Left ventricle myocardium inferior (tissue), 1 donor: ENCODE data around the gene SPATA31C1. TPM values are rescaled to one million over a fixed set of nuclear protein-coding genes. Genes with fewer than 3 reads are reported as not detected.
"Not testable (repeated sequence)": the region's sequence is repeated elsewhere in the genome, so short reads cannot be mapped to it uniquely, and the experiment has no call there.

ENCODE experiments used
- DNase-seq: peaks from one replicate; pipeline ENCODE4 v3.0.0-alpha.2; 2020
- H3K27ac ChIP-seq: fragments of 200-600 bp; replicated peaks from 2 replicates; pipeline ENCODE4 v1.8.0; 2021
- H3K27me3 ChIP-seq: fragments of 200-600 bp; 2 replicates; pipeline ENCODE4 v1.8.0; 2021; ENCODE audit warnings: low read depth
- H3K36me3 ChIP-seq: fragments of 200-600 bp; 2 replicates; pipeline ENCODE4 v1.8.0; 2021
- H3K4me1 ChIP-seq: fragments of 200-600 bp; 2 replicates; pipeline ENCODE4 v1.8.0; 2021
- H3K4me3 ChIP-seq: fragments of 200-600 bp; 2 replicates; pipeline ENCODE4 v1.8.0; 2021; ENCODE audit warnings: mild to moderate bottlenecking, moderate library complexity
- H3K9me3 ChIP-seq: fragments of 200-600 bp; replicated peaks from 2 replicates; pipeline ENCODE4 v1.8.0; 2021
- intact Hi-C: fragments of 100-400 bp; cut with micrococcal nuclease; formaldehyde crosslinking; loops from one replicate; pipeline ENCODE4 v1.11.0; 2022
- long read RNA-seq: library from polyadenylated mRNA; unstranded; transcript quantifications from one replicate; pipeline ENCODE4 v2.0.0, GENCODE V29; 2021
- total RNA-seq: library from RNA; stranded (reverse); fragmentation: NEBNext Ultra II Directional; extraction: Animal tissue kit (Norgen Biotek cat#: 25700); gene quantifications from one replicate; pipeline ENCODE4 v1.2.1, GENCODE V29; 2021
- TF ChIP-seq, protein P1 (sequence below): fragments of 200-600 bp; IDR thresholded peaks from 2 replicates; pipeline ENCODE4 v1.8.0; 2021; ENCODE audit warnings: antibody characterized with exemption, mild to moderate bottlenecking, borderline replicate concordance
- donor health status: DM: no; HTN: yes; CAD: no; lungs with severe emphysema.

The SPATA31C1 gene
- total RNA-seq, result not detected
- long read RNA-seq, result 0 reads

DNA sequence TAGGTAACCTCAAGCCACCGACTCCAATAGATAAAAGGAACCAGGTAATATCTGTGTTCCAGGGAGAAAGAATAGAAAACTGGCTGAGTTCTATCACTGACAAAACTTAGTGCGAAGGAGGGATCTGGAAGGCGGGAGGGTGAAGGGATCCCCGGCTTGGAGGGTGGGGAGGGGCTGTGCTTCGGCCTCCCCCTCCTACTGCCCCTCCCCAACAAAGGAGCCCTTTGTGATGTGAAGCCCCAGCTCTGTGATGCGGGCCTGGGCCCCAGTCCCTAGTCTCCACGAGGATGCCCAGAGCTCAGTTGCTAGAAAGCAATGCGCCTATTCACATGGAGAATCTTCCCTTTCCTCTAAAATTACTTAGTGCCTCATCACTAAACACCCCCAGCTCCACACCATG is at the start of gene SPATA31C1:
SPATA31C1 (plus strand) TSS at position 301 of the 400 bp plus-strand sequence.
- H3K9me3 ChIP-seq, result not testable (repeated sequence)

DNA sequence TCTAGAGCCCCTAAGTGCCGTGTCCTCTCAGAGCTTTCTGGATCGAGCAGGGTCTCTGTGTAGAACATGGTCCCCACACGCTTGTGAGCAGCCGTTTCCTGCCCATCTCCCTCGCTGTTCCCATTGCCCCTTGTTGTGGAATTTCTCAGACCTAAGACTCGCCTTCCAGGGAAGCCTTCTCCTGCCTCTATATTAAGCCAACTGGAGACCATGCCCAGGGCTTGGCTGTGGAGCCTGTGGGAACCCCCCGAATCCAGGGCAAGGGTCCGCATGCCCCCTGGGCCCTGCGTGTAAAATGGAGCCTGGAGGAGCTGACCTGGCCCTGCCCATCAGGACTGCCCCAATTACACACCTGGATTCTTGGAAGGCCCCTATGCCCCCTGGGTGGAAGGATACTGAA is 49.6 kb upstream of the SPATA31C1 start:
- Histone ChIP-seq H3K9me3 (no peaks in the 10 kb centered on the region), H3K4me1 (no peaks in the 10 kb centered on the region), H3K36me3 (no peaks in the 10 kb centered on the region), H3K27me3 (peaks cover 30% of the 10 kb centered on the region), H3K4me3 (no peak overlapping the region), H3K27ac (no peak overlapping the region)
- TF ChIP-seq, protein P1, sequence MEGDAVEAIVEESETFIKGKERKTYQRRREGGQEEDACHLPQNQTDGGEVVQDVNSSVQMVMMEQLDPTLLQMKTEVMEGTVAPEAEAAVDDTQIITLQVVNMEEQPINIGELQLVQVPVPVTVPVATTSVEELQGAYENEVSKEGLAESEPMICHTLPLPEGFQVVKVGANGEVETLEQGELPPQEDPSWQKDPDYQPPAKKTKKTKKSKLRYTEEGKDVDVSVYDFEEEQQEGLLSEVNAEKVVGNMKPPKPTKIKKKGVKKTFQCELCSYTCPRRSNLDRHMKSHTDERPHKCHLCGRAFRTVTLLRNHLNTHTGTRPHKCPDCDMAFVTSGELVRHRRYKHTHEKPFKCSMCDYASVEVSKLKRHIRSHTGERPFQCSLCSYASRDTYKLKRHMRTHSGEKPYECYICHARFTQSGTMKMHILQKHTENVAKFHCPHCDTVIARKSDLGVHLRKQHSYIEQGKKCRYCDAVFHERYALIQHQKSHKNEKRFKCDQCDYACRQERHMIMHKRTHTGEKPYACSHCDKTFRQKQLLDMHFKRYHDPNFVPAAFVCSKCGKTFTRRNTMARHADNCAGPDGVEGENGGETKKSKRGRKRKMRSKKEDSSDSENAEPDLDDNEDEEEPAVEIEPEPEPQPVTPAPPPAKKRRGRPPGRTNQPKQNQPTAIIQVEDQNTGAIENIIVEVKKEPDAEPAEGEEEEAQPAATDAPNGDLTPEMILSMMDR, result no peak
- intact Hi-C loops, result no loop called here
- no peak for DNase-seq

More for the DNA sequence above, at the start of gene SPATA31C1:
- H3K4me1 ChIP-seq, H3K27ac ChIP-seq, DNase-seq, intact Hi-C loops, H3K27me3 ChIP-seq, H3K4me3 ChIP-seq, H3K36me3 ChIP-seq: not testable (repeated sequence)

GRCh38 chr9:87868635-87869034 is 49.1 kb upstream of the SPATA31C1 start:
- no peak overlapping the region for H3K4me3 ChIP-seq
- H3K27me3 ChIP-seq, result peaks cover 30% of the 10 kb centered on the region
- DNase-seq, result no peak
- intact Hi-C loops, result no loop called here
- H3K9me3 ChIP-seq, result no peaks in the 10 kb centered on the region
- no peaks in the 10 kb centered on the region for H3K36me3 ChIP-seq
- TF ChIP-seq, protein P1, result no peak
- no peaks in the 10 kb centered on the region for H3K4me1 ChIP-seq
- H3K27ac ChIP-seq, result no peak overlapping the region

DNA sequence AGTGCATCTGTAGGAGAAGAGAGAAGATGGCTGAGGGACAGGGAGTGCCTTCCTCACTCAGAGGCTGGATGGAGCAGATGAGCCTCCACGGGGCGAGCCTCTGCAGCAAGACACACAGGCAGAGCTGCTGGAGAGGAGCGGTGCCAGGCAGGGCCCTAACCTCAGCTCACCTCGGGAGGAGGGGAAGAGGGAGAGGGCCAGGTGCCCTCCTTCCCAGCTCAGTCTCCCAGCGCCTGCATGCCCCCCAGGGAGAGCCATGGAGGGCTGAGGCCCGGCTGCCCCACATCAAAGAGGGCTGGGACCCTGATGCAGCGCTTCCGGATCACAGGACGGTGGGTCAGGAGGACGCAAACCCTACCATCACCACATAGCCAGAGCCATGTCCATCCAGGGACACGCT is 48.7 kb upstream of the SPATA31C1 start:
- H3K36me3 ChIP-seq, result no peaks in the 10 kb centered on the region
- no peak overlapping the region for H3K27ac ChIP-seq
- intact Hi-C loops, result no loop called here
- TF ChIP-seq, protein P1, result no peak
- no peak for DNase-seq
- H3K9me3 ChIP-seq, result no peaks in the 10 kb centered on the region
- H3K4me1 ChIP-seq, result no peaks in the 10 kb centered on the region
- no peak overlapping the region for H3K4me3 ChIP-seq
- peaks cover 30% of the 10 kb centered on the region for H3K27me3 ChIP-seq

GRCh38 chr9:87871425-87872078 is 46.2 kb upstream of the SPATA31C1 start:
- TF ChIP-seq, protein P1, result no peak
- peaks cover 37% of the 10 kb centered on the region for H3K27me3 ChIP-seq
- H3K27ac ChIP-seq, result no peak overlapping the region
- no peaks in the 10 kb centered on the region for H3K4me1 ChIP-seq
- no peaks in the 10 kb centered on the region for H3K36me3 ChIP-seq
- no peaks in the 10 kb centered on the region for H3K9me3 ChIP-seq
- intact Hi-C loops, result no loop called here
- no peak for DNase-seq
- no peak overlapping the region for H3K4me3 ChIP-seq

DNA sequence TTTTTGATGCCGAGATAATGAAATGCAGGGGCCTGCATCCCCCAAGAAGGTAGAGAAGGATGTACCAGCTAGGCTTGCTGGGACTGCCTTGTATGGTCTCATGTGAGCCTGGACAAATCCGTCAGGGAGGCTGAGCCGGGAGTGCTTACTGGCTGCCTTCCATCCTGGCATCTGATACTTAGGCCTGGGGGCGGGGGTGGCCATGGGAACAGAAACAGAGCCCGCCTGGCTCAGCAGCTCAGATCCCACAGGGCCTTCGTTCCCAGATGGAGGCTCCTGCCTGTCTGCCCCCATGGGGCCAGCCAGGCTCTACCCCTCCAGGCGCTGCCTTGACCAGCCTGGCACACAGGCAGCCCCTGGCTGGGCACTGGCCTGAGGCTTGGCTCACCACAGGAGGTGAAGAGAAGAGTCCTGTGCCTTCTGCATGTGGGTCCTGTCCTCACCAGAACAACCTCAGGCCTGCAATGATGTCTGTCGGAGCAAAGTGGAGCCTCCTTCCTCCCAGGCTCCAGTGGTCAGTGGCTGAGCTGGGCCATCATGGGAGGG is 45.6 kb upstream of the SPATA31C1 start:
- H3K9me3 ChIP-seq, result no peaks in the 10 kb centered on the region
- TF ChIP-seq, protein P1, result no peak

More for the DNA sequence above, 45.6 kb upstream of the SPATA31C1 start:
- no peaks in the 10 kb centered on the region for H3K36me3 ChIP-seq
- no peak overlapping the region for H3K4me3 ChIP-seq
- intact Hi-C loops, result no loop called here
- H3K4me1 ChIP-seq, result no peaks in the 10 kb centered on the region
- H3K27ac ChIP-seq, result no peak overlapping the region
- DNase-seq, result no peak
- H3K27me3 ChIP-seq, result peaks cover 43% of the 10 kb centered on the region
